Epithelial cell of esophagus (primary cell): ENCODE results near the gene BRD1.

ENCODE experiments used
- DNase-seq: peaks from one replicate; pipeline ENCODE4 v3.0.0; 2010; ENCODE audit warnings: low read depth
- H3K4me3 ChIP-seq: 2 replicates; pipeline ENCODE4 v1.5.1; 2011; ENCODE audit warnings: mild to moderate bottlenecking, low read length, control low read depth
- TF ChIP-seq, protein P1 (sequence below): IDR thresholded peaks from 2 replicates; pipeline ENCODE4 v1.5.1; 2011; ENCODE audit warnings: low read depth, mild to moderate bottlenecking, low read length, control low read depth, inconsistent platforms; ENCODE audit not compliant: insufficient read depth; ENCODE audit errors: missing control alignments

BRD1 gene

DNA sequence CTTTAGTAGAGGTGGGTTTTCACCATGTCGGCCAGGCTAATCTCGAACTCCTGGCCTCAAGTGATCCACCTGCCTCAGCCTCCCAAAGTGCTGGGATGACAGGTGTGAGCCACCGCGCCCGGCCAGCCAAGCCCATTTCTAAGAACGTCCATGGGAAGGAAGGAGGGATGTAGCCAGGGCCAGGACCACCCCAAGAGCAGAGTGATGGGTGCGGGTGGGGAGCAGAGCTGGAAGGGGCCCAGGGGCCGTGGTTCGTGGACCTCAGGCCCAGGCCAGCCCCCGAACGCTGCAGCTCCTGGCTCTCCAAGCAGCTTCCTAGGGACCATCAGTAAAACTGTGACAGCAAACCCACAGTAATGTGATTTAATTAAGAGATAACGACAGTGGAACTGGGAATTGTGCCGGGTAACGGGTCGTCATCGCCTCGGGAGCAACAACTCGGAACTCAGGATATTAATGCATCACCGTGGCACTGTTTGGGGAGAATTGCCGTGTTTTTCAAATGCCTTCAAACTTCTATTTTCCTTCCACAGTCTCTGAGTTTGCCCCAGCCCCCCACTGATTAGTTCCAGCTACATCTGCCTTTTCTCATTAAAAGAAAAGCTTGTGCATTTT lies 74.3 kb downstream of the BRD1 start:
- no peak overlapping the region for H3K4me3 ChIP-seq
- DNase-seq: no peak
- TF ChIP-seq, protein P1, sequence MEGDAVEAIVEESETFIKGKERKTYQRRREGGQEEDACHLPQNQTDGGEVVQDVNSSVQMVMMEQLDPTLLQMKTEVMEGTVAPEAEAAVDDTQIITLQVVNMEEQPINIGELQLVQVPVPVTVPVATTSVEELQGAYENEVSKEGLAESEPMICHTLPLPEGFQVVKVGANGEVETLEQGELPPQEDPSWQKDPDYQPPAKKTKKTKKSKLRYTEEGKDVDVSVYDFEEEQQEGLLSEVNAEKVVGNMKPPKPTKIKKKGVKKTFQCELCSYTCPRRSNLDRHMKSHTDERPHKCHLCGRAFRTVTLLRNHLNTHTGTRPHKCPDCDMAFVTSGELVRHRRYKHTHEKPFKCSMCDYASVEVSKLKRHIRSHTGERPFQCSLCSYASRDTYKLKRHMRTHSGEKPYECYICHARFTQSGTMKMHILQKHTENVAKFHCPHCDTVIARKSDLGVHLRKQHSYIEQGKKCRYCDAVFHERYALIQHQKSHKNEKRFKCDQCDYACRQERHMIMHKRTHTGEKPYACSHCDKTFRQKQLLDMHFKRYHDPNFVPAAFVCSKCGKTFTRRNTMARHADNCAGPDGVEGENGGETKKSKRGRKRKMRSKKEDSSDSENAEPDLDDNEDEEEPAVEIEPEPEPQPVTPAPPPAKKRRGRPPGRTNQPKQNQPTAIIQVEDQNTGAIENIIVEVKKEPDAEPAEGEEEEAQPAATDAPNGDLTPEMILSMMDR: no peak

DNA sequence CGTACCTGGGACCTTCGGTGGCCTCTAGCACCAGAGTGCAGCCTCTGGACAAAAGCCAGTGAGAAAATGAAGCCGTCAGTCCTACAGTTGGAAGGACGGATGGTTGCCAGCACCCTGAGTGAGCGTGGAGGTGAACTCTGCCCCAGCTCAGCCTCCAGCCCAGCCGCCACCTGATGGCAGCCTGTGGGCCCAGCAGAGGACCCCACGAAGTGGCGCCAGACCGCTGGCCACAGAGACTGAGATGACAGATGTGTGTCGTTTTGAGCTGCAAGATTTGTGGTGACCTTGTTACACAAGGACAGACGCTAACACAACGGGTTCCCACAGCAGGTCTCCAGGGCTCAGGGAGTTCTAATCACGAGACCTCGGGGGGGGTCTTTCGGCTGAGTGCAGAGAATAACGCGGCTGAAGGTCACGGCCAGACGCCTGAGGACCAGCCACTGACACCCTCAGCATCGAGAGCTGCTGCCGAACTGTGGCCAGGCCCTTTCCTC lies 75.0 kb downstream of the BRD1 start:
- TF ChIP-seq, protein P1: no peak
- DNase-seq: no peak
- no peak overlapping the region for H3K4me3 ChIP-seq

DNA sequence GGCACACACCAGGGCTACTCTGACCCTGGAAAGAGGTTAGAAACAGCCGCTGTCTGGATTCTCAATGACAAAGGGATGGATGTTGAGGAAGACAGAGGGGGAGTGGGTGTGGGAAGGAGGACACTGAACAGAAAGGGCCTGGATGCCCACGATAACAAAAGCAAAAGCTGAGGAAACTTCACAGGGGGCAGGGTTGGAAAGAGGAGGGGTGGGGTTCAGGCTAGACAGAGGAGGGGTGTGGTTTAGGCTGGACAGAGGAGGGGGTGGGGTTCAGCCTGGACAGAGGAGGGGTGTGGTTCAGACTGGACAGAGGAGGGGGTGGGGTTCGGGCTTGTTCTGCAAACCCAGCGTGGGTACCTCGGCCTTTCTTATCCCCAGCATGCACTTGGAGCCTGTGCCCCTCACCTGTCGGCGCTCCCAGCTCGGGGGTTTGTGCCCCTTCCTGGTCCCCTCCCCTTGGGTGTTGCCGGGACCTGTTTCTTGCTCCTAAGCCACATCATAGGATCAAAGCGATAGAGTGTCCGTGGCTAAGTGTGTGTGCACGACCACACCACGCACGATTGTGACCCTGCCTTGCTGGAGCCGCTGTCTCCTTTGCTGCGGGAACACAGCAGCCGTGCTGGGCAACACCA lies 75.6 kb downstream of the BRD1 start:
- TF ChIP-seq, protein P1: no peak

DNA sequence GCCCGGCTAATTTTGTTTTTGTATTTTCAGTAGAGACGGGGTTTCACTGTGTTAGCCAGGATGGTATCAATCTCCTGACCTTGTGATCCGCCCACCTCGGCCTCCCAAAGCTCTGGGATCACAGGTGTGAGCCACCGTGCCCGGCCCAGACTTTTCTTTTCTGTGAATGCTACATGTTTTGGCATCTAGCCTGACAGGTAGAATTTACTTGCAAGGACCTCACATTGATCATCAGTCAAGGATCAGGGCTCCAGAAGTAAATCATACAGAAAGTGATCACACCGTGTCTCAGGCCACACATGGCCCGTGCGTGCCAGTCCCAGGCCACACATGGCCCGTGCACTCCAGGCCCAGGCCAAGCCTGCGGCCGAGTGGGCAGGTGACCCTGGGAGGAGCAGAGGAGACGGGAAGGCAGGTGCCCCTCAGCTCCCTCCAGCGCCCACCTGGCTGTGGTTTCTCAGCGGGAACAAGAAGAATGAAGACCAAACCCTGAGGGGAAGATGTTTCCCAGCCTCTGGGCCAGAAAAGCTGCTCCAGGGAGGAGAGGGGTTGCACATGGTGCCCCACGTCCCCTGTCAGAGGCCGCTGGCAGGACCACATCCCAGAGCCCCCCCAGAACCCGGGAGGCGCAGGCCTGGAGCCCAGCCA lies 76.2 kb downstream of the BRD1 start:
- H3K4me3 ChIP-seq: no peak overlapping the region
- TF ChIP-seq, protein P1: no peak

More for the DNA sequence above, 75.6 kb downstream of the BRD1 start:
- no peak overlapping the region for H3K4me3 ChIP-seq
- no peak for DNase-seq

DNA sequence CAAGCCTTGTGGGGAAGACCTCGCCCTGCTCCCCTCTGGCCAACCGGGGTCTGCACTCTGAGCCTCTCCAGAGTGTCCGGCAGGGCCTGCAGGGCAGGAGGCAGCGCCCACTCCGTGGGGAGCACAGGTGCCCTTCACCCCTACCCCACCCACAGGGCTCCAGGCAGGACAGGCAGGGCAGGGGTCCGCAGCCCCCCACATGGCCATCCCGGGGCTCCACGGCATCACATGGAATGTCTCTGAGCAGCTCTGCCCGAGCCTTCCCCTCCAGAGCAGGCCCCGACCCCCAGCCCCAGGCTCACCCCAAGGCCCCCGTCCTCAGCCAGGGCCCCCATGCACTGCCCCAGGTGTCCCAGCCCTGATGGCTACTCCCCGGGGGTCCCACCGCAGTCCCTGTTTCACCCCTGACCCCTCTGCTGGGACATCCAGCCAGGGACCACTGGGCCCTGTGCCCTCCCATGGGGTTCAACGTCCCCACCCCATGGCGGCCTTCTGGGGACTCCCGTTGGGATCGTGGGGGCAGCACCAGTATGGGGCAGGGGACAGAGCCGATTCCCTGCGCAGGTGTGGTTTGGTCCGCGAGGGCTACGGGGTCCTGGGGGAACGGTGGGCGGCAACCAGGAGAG lies 77.7 kb downstream of the BRD1 start:
- DNase-seq: no peak
- TF ChIP-seq, protein P1: no peak
- no peak overlapping the region for H3K4me3 ChIP-seq

More for the DNA sequence above, 76.2 kb downstream of the BRD1 start:
- no peak for DNase-seq

DNA sequence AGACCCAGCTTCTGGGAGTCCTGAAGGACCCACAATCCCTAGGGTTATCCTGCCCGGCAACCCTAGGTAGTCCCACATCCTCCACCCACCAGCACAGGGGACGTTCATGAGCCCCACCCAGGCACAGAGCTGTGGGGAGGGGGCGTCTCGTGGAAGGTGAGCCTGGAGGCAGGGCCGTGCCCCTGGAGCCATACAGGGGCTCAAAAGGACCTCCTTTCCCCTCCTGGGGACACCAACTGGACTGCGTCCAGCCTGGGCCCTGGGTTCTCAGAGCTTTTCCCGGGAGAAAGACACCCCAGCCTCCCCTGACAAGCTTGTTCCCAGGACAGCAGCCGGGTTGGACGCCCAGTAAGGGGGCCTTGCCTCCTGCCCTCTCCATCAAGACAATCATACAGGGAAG lies 78.4 kb downstream of the BRD1 start:
- no peak for DNase-seq
- TF ChIP-seq, protein P1: no peak

More for the DNA sequence above, 78.4 kb downstream of the BRD1 start:
- no peak overlapping the region for H3K4me3 ChIP-seq
